Neural cell (in vitro differentiated cells): ENCODE measurements around the gene TROAP.

Experiments used
- EP300 ChIP-seq: fragments of 450-650 bp; conservative IDR thresholded peaks from 2 replicates; pipeline ENCODE4 v1.6.1; 2014; ENCODE audit warnings: antibody characterized with exemption, mild to moderate bottlenecking, moderate library complexity; ENCODE audit not compliant: poor library complexity, severe bottlenecking
- POLR2AphosphoS5 ChIP-seq: IDR thresholded peaks from 2 replicates; pipeline ENCODE4 v1.6.1; 2012
- RAD21 ChIP-seq: fragments of 450-650 bp; conservative IDR thresholded peaks from 2 replicates; pipeline ENCODE4 v1.6.1; 2014; ENCODE audit warnings: antibody characterized with exemption, mild to moderate bottlenecking, moderate library complexity
- TAF1 ChIP-seq: IDR thresholded peaks from 2 replicates; pipeline ENCODE4 v1.6.1; 2012; ENCODE audit warnings: low read depth
- TF ChIP-seq, protein P1 (sequence below): fragments of 450-650 bp; IDR thresholded peaks from 2 replicates; pipeline ENCODE4 v1.5.1; 2014; ENCODE audit warnings: antibody characterized with exemption, mild to moderate bottlenecking, moderate library complexity; ENCODE audit not compliant: poor library complexity, severe bottlenecking
- TF ChIP-seq, protein P2 (sequence below): IDR thresholded peaks from 2 replicates; pipeline ENCODE4 v1.6.1; 2012; ENCODE audit warnings: borderline replicate concordance

DNA sequence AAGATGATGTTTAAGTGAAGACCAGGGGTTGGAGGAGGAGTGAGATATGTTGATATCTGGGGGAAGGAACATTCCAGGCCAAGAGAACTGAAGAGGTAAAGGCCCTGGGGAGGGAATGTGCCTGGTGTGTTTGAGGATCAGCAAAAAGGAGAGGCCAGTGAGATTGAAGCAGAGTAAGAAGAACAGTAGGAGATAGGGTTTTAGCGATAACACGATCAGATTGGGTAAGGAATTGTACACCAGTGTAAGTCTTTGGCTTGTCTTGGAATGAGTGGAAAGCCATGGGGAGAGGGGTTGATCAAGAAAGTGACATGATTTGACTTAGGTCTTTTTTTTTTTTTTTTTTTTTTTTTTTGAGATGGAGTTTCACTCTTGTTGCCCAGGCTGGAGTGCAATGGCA, 4.8 kb downstream of the TROAP start:
- TF ChIP-seq TAF1 (no peak), RAD21 (no peak), POLR2AphosphoS5 (no peak), EP300 (no peak)
- TF ChIP-seq, protein P1, sequence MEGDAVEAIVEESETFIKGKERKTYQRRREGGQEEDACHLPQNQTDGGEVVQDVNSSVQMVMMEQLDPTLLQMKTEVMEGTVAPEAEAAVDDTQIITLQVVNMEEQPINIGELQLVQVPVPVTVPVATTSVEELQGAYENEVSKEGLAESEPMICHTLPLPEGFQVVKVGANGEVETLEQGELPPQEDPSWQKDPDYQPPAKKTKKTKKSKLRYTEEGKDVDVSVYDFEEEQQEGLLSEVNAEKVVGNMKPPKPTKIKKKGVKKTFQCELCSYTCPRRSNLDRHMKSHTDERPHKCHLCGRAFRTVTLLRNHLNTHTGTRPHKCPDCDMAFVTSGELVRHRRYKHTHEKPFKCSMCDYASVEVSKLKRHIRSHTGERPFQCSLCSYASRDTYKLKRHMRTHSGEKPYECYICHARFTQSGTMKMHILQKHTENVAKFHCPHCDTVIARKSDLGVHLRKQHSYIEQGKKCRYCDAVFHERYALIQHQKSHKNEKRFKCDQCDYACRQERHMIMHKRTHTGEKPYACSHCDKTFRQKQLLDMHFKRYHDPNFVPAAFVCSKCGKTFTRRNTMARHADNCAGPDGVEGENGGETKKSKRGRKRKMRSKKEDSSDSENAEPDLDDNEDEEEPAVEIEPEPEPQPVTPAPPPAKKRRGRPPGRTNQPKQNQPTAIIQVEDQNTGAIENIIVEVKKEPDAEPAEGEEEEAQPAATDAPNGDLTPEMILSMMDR = no peak
- TF ChIP-seq, protein P2, sequence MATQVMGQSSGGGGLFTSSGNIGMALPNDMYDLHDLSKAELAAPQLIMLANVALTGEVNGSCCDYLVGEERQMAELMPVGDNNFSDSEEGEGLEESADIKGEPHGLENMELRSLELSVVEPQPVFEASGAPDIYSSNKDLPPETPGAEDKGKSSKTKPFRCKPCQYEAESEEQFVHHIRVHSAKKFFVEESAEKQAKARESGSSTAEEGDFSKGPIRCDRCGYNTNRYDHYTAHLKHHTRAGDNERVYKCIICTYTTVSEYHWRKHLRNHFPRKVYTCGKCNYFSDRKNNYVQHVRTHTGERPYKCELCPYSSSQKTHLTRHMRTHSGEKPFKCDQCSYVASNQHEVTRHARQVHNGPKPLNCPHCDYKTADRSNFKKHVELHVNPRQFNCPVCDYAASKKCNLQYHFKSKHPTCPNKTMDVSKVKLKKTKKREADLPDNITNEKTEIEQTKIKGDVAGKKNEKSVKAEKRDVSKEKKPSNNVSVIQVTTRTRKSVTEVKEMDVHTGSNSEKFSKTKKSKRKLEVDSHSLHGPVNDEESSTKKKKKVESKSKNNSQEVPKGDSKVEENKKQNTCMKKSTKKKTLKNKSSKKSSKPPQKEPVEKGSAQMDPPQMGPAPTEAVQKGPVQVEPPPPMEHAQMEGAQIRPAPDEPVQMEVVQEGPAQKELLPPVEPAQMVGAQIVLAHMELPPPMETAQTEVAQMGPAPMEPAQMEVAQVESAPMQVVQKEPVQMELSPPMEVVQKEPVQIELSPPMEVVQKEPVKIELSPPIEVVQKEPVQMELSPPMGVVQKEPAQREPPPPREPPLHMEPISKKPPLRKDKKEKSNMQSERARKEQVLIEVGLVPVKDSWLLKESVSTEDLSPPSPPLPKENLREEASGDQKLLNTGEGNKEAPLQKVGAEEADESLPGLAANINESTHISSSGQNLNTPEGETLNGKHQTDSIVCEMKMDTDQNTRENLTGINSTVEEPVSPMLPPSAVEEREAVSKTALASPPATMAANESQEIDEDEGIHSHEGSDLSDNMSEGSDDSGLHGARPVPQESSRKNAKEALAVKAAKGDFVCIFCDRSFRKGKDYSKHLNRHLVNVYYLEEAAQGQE = no peak
